C4-2B (cell line): ENCODE measurements around the gene TMEM129.

Experiments
- H3K27ac ChIP-seq: fragments of 450-650 bp; 2 replicates; pipeline ENCODE4 v1.5.1; 2017
- ZFX ChIP-seq: fragments of 450-650 bp; IDR thresholded peaks from 2 replicates; pipeline ENCODE4 v1.6.1; 2017
- TF ChIP-seq, protein P1 (sequence below): fragments of 450-650 bp; conservative IDR thresholded peaks from 2 replicates; pipeline ENCODE4 v1.5.1; 2017; ENCODE audit warnings: mild to moderate bottlenecking

Gene TMEM129

GRCh38 chr4:1736812-1737211 is 15.7 kb upstream of the TMEM129 start:
- no peak for TF ChIP-seq ZFX
- TF ChIP-seq, protein P1, sequence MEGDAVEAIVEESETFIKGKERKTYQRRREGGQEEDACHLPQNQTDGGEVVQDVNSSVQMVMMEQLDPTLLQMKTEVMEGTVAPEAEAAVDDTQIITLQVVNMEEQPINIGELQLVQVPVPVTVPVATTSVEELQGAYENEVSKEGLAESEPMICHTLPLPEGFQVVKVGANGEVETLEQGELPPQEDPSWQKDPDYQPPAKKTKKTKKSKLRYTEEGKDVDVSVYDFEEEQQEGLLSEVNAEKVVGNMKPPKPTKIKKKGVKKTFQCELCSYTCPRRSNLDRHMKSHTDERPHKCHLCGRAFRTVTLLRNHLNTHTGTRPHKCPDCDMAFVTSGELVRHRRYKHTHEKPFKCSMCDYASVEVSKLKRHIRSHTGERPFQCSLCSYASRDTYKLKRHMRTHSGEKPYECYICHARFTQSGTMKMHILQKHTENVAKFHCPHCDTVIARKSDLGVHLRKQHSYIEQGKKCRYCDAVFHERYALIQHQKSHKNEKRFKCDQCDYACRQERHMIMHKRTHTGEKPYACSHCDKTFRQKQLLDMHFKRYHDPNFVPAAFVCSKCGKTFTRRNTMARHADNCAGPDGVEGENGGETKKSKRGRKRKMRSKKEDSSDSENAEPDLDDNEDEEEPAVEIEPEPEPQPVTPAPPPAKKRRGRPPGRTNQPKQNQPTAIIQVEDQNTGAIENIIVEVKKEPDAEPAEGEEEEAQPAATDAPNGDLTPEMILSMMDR: no peak
- H3K27ac ChIP-seq: no peak overlapping the region

DNA sequence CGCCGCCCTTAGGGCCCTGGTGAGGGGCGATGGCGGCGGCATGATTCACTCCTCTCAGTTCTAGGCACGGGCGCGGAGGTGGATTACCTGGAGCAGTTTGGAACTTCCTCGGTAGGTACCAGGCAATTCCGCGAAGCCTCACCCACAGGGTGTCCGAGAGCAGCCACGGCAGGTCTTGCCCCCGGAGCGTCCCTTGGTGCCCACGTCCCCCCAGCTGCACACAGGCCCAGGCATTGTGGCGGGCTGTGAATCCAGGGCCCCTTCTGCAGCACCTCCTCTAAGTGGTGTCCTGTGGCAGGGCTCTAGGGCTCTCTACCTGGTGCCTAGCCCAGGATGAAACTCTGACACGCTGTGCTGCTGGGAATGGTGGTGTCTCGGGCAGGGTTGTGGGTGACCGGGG is 14.1 kb upstream of the TMEM129 start:
- TF ChIP-seq, protein P1: no peak
- TF ChIP-seq ZFX: no peak
- no peak overlapping the region for H3K27ac ChIP-seq

DNA sequence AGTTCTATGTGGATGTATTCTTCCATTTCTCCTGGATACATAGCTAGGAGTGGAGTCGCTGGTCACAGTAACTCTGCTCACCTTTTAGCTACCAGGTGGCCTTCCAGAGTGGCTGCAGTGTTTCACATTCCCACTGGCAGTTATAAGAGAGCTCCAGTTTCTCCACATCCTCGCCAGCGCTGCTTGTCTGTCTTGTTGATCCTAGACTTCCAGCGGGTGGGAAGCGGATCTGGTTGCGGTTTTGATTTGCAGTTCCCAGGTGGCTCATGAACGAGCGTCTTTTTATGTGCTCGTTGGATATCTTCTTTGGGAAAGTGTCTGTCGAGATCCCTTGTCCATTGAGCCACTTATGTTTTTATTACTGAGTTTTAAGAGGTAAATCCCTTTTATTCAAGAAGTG is 11.8 kb upstream of the TMEM129 start:
- TF ChIP-seq ZFX: no peak
- TF ChIP-seq, protein P1: no peak
- H3K27ac ChIP-seq: no peak overlapping the region

GRCh38 chr4:1731180-1731579 is 10.1 kb upstream of the TMEM129 start:
- TF ChIP-seq ZFX: no peak
- TF ChIP-seq, protein P1: no peak
- no peak overlapping the region for H3K27ac ChIP-seq

GRCh38 chr4:1730532-1731135 is 9.5 kb upstream of the TMEM129 start:
- no peak overlapping the region for H3K27ac ChIP-seq
- TF ChIP-seq ZFX: no peak
- TF ChIP-seq, protein P1: no peak

DNA sequence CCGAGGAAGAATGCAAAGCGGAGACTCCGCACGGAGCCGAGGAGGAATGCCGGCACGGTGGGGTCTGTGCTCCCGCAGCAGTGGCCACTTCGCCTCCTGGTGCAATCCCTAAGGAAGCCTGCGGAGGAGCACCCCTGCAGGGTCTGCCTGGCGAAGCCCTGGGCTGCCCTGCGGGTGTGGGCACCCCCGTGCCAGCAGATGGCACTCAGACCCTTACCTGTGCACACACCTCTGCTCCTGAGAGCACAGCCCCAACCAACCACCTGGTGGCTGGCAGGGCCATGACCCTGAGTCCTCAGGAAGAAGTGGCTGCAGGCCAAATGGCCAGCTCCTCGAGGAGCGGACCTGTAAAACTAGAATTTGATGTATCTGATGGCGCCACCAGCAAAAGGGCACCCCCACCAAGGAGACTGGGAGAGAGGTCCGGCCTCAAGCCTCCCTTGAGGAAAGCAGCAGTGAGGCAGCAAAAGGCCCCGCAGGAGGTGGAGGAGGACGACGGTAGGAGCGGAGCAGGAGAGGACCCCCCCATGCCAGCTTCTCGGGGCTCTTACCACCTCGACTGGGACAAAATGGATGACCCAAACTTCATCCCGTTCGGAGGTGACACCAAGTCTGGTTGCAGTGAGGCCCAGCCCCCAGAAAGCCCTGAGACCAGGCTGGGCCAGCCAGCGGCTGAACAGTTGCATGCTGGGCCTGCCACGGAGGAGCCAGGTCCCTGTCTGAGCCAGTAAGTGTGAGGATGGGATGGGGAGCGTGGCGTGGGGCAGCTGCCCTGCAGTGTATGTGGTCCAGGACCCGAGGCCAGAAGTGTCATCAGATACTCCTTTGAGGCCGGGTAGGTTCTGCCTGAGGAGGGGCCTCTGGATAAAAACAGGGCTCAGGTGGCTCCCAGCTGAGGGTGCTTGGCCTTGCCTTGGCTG is 7.2 kb upstream of the TMEM129 start:
- H3K27ac ChIP-seq: peak overlapping the region; percentile 27
- TF ChIP-seq, protein P1: no peak; the same call in 1 of the 2 replicates
- no peak for TF ChIP-seq ZFX
